HG03558 (cell line): ENCODE results near the gene KRTDAP.

ENCODE experiments used
- ATAC-seq: cut with Tn5 transposase; IDR thresholded peaks from one replicate; pipeline ENCODE4 v1.9.1; 2021; ENCODE audit warnings: moderate number of reproducible peaks; ENCODE audit not compliant: unreplicated experiment; ENCODE audit errors: extremely low read depth

Gene KRTDAP, protein sequence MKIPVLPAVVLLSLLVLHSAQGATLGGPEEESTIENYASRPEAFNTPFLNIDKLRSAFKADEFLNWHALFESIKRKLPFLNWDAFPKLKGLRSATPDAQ

DNA sequence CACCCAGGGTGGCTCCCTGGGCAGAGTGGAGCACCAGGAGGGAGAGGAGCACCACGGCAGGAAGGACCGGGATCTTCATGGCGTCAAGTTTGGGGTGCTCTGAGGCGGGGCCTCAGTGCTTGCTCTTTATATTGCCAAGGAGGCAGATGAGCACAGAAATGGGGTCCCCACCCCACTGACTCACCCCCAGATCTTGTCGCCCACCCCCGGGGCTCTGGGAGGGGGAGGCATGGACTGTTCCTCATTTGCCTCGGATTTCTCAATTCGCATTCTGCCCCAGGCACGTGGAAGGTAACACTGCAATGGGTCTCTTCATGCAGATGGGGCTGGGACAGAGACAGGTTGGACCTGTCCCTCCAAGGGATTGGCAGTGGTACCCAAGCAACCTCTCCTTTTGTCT, at the start of gene KRTDAP:
TSS of gene KRTDAP (minus strand) at position 101 of the 400 bp plus-strand sequence. CDS start at position 79, 22 bp downstream.
- no peak for ATAC-seq

DNA sequence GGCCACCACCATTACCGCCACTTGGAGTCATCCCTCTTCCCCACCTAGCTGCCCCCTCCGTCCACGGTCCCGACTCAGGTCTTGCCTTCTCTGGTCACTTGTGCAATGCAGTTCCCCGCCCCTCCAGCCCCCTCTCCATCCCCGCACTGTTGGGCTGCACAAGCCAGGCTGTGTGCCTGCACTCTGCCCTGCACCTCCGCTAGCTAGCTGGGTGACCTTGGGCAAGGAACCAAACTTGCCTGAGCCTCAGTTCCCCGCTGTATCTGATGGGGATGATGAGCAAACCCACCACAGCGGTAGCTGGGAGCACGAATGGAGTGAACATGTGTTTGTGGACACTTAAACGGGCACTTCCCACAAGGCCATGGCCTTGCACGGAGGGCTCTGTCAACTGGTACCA, 49.6 kb upstream of the KRTDAP start:
- no peak for ATAC-seq

DNA sequence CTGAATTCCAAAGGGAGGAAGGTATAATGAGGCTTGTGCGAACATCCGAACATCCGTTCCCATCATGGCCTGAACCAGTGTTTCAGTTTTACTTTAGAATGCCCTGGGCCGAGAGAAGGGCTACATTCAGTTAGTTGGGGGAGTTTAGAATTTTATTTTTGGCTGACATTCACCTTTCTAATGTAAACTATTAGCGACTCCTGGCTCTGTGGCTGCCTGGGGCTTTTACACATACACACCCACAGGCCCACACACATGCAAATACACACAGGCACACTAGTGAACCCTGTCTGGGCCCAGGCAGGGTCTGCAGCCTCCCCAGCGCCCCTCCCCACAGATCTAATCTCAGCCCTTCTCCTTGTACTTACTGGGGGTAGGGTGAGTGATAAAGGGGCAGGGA, 49.0 kb upstream of the KRTDAP start:
- no peak for ATAC-seq

DNA sequence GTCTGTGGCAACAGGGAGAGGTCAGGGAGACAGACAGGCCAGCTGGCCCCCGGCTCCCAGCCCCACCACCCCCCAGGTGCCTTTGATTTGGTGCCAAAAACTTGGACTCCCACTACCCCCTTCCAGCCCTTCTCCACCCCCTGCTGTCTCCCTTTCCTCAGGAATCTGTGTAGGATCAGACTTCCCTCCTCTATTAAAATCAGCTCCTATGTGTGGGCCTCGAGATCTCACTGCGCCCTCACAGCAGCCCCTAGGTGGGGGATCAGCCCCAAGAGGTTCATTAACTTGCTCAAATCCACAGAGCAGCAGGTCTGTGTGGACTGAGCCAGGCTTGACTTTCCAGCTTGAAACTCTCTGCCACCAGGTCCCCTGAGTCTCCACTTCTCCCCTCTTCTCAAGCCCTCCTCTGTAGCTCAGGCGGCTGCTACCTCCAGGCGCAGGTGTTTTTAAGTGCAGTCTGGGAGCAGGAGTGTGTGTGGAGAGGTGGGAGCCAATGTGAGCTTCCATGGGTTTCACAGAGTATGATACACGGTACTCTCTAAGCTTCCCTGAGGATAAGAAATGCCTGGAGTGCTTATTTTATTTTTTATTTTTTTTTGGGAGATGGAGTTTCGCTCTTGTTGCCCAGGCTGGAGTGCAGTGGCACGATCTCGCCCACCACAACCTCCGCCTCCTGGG, 44.7 kb upstream of the KRTDAP start:
- no peak for ATAC-seq

DNA sequence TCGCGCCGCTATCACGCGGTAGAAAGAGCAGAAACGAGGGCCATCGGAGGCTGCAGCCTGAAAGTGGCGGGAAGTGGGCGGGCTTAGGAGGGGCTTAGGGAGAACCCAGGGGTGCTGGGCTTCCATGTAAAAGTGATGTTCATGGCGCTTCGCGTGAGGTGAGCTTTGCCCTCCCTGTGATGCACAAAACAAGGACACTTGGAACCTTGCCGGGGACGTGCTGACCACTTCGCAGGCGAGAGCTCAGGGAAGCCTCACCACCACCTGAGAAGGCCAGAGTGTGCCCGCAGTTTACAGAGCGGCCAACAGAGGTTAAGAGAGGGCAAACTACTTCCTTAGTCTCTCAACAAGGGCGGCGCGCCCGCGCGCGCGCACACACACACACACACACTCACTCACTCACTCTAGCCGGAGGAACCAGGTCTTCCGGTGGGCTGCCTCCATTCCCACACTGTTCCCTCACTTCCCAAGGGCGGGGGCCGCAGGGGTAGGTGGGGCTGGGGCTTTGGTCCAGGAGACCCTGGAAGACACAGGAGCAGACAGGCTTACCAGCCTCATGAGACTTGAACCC, 43.6 kb upstream of the KRTDAP start:
- no peak for ATAC-seq

DNA sequence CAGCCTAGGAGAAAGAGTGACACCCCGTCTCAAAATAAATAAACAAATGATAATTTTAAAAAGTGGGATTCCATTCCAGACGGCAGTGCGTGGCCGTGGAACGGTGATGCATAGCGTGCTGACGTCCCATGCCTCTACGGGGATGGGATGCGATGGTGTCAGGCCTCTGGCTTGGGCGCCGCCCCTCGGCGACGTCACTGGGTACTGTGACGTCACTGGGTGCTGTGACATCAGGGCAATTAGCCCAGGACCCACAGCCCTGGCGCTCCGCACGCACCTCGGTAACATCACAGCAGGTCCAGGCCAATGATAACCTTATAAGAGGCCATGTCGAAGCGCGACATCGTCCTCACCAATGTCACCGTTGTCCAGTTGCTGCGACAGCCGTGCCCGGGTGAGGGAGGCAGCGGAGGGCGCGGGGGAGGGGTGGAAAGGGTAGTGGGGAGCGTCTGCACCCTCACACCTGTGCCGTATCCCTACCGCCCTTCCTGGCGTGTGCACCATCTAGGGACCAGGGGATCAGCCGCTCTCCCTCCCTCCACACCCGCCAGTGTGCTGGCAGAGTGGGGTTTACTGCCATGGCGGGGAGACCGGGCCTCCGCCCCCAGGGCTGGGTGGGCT, 43.0 kb upstream of the KRTDAP start, which contains the start of gene GAPDHS:
TSS of gene GAPDHS (plus strand) at position 256 of the 621 bp plus-strand sequence. CDS start at position 328, 72 bp downstream.
- ATAC-seq, result no peak

DNA sequence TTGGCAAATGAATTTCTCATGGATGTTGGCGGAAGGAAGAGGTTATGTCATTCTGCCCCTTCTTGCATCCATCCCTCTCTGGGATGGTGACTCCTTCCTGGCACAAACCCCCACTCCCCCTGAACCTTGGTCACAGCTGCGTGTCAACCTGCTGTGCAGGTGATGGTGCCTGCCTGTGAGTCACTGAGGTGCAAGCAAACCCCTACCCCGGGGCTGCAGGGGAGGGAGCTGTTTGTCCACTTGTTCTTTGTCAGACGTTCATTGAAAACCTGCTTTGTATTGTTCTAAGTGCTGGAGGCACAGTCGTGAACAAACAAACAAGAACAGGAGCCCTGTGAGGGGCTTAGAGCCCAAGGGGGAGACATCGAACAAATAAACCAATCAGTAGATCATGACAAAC, 41.0 kb upstream of the KRTDAP start:
- ATAC-seq, result no peak

DNA sequence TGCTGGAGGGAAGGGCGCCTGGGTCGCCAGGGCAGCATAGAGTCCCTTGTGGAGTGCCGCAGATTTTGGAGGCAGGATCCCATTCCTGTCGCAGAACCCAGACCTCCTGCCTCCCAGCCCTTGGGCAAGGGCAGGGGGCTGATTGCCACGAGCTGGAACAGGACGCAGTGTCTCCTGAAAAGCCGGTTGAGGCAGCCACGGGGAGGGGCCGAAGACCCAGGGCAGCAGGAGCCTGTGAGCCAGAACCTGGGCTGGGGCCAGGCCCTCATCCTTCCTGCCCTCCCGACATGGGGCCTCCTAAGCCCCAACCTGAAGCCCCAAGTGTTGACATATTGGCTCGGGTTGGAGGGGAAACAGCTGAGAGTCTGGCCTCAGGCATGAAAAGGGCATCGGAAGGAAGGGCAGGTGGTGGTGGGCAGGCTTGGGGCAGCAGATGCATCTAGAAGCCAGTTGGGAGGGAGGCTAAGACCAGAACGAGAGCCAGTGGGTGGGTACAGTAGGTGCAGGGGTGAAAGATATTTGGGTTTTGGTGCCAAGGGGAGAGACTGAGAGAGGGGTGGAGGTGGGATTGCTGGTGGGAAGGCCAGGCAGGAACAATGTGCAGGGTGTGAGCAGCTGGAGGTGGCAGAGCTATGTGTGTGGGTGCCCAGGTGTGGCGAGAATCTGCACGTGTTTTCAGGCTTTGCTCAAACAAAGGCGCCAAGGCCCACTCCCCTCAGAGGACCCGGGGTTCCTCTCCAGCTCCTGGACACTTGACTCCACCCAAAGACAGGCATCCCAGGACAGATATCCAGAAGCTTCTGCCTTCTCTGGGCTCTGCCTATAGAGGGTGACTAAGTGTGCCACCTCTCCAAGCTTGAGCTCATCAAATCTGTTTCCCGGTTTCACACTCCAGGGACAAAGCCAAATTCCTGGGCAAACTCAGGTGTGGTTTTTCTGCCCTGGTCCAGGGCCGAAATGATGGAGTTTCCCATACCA, 39.3 kb upstream of the KRTDAP start:
- ATAC-seq, result no peak

DNA sequence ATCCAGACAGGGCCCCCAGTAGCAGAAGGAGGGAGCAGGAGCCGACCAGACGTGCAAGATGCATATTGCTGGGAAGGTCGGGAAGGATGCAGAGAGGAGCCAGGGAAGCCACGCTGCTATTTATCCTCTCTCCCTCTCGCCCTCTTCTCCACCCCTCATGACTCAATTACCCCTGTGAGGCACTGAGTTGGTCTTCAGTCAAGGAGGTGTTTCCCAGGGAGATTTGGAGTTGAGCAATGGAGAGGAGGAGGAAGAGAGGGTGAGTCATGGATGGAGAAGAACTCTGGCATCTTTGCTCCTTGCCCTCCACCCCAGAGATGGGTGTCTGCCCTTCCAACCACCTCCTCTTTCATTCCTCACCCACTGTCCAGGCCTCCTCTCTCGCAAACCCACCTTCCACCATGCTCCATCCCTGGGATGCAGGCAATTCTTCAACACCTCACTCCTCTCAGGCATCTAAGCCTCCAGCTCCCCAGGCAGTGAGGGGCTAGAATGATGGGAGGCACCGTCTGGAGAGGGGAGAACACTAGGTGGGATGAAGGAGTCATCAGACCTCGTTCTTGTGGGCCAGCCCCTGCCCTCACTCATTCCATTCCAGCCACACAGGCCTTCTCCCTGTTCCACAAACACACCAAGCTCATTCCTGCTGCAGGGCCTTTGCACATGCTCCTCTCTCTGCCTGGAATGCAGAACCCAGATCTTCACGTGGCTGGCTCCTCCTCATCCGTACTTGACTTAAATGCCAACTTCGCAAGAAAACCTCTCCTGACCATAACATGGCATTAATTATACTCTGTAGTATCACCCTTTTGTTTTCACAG, 38.2 kb upstream of the KRTDAP start, which contains the start of gene SBSN:
TSS of gene SBSN (minus strand) at position 94 of the 821 bp plus-strand sequence. CDS start at position 64, 30 bp downstream.
- no peak for ATAC-seq

DNA sequence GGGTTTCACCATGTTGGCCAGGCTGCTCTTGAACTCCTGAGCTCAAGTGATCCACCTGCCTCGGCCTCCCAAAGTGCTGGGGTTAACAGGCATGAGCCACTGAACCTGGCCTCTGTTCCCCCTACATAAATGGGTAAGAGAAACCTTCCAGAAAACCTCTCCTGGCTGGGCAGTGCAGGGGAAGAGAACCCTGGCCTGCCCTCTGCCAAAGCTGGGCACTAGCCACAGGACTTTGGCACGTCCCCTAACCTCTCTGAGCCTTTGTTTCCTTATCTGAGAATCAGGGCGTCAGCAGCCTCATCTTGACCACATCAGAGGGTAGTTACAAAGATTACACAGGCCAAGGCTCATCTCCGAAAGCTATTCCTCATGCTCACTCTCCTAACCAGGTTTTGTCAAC, 35.6 kb upstream of the KRTDAP start:
- no peak for ATAC-seq

DNA sequence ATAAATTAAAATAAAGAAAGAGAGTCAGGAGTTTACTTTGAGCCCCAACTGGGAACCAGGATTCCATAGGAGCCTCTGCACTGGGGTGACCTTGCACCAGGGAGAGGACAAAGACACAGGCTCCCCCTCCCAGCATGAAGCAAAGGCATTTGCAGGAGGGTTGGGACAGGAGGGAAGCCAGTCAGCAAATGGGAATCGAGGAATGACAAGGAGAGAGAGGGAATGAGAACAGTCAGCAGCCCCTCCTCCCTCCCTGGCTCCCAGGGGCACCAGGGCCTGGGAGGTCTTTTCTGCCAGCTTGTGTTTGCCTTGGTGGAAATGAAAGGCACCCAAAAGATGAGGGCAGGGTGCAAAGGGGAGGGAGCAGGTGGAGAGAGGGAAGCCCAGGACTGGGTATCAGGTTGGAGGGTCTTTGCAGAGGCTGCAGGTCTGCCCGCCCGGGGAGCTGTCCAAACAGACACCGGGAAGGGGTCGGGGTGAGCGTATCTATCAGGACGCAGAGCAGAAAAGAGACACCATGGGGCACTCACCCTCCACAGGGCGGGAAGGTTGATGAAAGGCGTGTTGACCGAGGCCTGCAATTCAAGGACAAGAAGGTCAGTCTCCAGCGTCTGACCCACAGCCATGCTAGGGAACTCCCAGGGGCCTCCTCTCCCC, 34.0 kb upstream of the KRTDAP start:
- no peak for ATAC-seq

DNA sequence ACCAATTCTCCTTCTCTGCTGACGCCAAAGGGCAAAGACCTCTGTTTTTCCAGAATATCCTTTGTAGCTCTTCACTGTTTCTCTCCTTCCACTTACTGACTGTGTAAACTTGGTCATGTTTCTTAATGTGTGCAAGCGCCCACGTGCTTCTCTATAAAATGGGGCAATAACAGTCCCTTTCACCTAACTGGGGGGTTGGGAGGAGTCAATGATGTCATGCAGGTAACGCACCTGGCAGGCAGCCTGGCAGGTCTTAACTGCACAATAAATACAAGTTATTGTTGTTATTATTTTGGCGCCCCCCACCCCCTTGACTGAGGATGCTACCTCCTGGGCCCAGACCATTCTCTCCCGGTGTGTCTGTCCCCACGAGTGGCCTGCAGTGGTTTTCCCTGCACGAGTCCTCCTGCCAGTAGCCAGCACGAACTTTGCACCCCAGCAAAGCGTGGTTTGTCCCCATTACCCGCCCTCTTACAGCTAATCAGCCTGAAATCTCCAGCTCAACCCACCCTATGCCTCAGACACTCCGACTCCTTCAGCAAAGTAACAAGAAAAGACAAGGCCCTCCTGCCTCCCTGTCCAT, 32.6 kb upstream of the KRTDAP start:
- no peak for ATAC-seq

DNA sequence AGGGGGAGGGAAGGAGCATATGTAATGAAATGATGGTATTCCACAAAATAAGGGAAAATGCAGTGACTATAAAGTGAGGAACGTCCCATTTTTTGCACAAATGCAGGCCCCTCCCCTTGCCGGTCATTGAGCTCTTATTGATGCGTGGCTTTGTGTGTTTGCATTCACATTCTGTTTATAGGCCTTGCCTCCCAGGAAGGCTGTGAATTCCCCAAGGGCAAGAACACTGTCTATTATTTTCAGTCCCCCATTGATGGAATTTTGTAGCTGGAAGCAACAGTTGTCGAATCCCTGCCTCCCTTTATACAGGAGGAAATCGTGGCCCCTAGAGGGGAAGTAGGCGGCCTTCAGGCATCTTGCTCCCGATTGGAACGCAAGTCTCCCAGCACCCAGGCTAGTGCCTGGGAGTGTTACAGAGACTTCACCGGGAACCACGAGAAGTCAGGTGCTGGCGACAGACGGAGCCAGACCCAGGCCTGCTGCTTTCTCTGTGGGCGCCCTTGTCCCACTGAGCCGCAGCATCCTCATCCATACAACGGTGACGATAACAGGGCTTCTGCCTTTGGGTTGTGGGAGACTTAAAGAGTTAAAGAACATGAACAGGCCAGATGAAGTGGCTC, 31.0 kb upstream of the KRTDAP start:
- no peak for ATAC-seq

DNA sequence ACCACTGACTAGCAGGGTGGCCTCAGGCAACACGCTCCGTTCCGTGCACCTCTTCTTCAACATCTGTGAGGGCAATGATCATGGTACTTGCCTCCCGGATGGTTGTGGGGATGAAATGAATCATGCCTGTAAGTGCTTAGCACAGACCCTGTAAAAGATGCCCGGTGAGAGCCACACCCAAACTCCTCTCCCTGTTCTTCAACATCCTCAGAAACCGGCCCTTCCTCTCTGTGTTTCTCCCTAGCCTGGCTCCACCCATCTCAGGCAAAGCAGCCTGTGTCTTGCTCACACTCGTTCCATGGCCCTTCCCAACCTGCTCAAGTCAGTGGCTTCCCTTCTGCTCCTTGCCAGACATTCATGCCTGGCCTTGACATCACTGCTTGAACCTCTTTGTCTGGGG, 29.0 kb upstream of the KRTDAP start:
- no peak for ATAC-seq

DNA sequence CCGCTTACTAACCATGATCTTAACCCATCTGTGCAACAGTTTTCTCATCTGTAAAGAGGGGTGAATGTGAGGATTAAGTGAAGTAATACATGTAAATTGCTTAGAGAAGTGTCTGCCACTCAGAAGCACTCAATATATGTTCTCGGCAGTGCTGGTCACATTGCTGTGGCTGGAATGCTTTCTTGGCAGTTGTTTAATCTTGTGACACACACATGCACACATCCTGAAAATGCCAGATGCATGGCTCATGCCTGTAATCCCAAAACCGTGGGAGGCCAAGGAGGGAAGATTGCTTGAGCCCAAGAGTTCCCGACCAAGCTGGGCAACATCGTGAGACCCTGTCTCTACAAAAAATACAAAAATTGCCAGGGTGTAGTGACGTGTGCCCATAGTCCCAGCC, 28.0 kb upstream of the KRTDAP start:
- ATAC-seq, result no peak

DNA sequence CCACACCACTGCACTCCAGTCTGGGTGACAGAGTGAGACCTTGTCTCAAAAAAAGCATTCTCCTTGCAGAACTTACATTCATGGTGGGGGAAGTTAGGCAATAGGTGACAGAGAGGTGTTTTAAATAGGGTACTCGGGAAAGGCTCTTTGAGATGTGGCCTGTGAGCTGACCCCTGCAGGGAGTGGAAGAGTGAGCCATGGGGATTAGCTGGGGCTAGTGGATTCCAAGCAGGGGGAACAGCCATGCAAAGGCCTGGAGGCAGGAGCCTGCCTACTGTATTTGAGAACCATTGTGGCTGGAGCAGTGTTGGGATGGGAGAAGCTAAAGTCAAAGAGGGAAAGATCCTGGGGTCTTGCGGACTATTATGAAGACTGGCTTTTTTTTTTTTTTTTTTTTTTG, 27.1 kb upstream of the KRTDAP start:
- ATAC-seq, result no peak

DNA sequence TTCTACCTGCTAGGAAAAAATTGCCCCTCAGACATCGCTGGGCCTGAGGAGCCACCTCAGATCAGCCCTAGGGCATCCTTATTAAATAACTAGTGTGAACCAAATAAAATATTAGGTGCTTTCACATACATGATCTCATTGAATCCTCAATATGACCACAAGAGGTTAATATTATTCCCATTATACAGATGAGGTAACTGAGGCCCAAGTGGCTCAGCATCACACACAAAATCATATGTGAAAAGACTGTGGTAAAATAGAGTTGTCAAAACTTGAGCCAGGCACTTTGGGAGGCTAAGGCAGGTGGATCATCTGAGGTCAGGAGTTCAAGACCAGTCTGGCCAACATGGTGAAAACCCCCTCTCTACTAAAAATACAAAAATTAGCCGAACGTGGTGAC, 26.0 kb upstream of the KRTDAP start:
- no peak for ATAC-seq

DNA sequence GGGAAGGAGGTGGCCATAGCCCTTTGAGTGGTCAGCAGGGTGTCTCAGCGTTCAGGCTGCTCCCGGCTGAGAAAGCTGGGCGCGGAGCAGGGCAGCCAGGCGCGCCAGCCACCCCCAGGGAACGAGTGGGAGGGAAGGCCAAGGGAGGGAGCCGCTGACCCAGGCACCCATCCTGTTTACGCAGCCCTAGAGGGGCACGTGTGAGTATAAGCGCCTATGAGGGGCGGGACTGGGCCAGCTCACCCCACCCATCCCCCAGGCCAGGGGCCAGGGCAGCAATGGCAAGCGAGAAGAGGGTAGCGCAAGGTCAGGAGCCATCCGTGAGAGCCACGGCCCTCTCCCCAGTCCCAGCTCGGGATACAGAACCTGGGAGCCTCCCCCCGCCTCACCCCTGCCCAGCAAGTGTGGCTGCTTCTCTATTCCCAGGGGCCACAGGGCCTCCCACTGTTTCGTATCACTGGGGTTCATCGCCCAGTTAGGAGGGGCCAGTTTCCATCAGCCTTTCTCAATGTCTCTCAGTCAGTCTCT, 24.1 kb upstream of the KRTDAP start:
- ATAC-seq, result no peak
